Lower lobe of right lung (tissue), 2 donors: Measurements from ENCODE around the gene RALBP1. TPM values are rescaled to one million over a fixed set of nuclear protein-coding genes. Genes with fewer than 3 reads are reported as not detected.
A peak's percentile ranks its signal among the peaks of the same experiment; 100 is the strongest.

Experiments used
- ATAC-seq, 2 donors: fragments of 200-7000 bp; cut with Tn5 transposase; one replicate each; pipeline ENCODE4 v1.9.1; 2020 to 2022; ENCODE audit warnings: mild to moderate bottlenecking in 2 of 2, moderate library complexity in 2 of 2
- DNase-seq: peaks from one replicate; pipeline ENCODE4 v3.0.0-alpha.2; 2020
- H3K27ac ChIP-seq: fragments of 200-600 bp; one replicate; pipeline ENCODE4 v1.8.0; 2022
- H3K27me3 ChIP-seq: fragments of 200-600 bp; one replicate; pipeline ENCODE4 v1.8.0; 2022; ENCODE audit warnings: low read depth
- H3K36me3 ChIP-seq: fragments of 200-600 bp; one replicate; pipeline ENCODE4 v1.8.0; 2022; ENCODE audit warnings: mild to moderate bottlenecking
- H3K4me1 ChIP-seq: fragments of 200-600 bp; one replicate; pipeline ENCODE4 v1.8.0; 2022
- H3K4me3 ChIP-seq: fragments of 200-600 bp; one replicate; pipeline ENCODE4 v1.8.0; 2022; ENCODE audit warnings: mild to moderate bottlenecking
- H3K9me3 ChIP-seq: fragments of 200-600 bp; one replicate; pipeline ENCODE4 v1.8.0; 2022
- intact Hi-C: fragments of 100-400 bp; cut with DNase I; formaldehyde crosslinking; loops from one replicate; pipeline ENCODE4 v1.11.0; 2022
- total RNA-seq: library from RNA; stranded (reverse); fragmentation: NEBNext Ultra II Directional; extraction: Animal tissue kit (Norgen Biotek cat#: 25700); gene quantifications from one replicate; pipeline ENCODE4 v1.2.1, GENCODE V29; 2021
- TF ChIP-seq, protein P1 (sequence below): fragments of 200-600 bp; IDR thresholded peaks from one replicate; pipeline ENCODE4 v1.8.0; 2022; ENCODE audit warnings: antibody characterized with exemption, mild to moderate bottlenecking
- donor health status: DM: no; HTN: yes; CAD: no; lungs with severe emphysema.

RALBP1 gene
- total RNA-seq, 1 donor from 2014 or later = 58.1 TPM

DNA sequence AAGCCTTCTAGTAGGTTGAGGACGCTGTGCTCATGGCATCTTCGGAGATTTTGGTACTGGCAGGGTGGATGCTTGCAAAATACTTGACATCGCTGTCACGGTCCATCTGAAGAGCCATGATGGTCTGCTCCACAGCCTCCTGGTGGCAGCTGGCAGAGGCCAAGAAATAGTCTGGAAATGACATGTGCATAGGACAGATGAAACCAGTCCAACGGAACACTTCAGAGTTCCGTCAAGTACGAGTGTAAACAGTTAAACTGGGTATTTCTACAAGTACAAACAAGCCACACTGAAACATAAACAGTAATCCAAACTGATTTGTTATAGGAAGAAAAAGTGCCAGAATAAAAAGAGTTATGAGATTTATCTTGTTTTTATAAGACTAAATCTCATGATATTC, 72.5 kb downstream of the RALBP1 start:
- Histone ChIP-seq H3K4me3 (no peak overlapping the region), H3K9me3 (no peaks in the 10 kb centered on the region), H3K27me3 (no peaks in the 10 kb centered on the region), H3K27ac (no peak overlapping the region), H3K4me1 (peaks cover 7% of the 10 kb centered on the region), H3K36me3 (peaks cover 81% of the 10 kb centered on the region)
- ATAC-seq (peak; percentile 65 to 68), DNase-seq (no peak)
- intact Hi-C loops = no loop called here
- TF ChIP-seq, protein P1, sequence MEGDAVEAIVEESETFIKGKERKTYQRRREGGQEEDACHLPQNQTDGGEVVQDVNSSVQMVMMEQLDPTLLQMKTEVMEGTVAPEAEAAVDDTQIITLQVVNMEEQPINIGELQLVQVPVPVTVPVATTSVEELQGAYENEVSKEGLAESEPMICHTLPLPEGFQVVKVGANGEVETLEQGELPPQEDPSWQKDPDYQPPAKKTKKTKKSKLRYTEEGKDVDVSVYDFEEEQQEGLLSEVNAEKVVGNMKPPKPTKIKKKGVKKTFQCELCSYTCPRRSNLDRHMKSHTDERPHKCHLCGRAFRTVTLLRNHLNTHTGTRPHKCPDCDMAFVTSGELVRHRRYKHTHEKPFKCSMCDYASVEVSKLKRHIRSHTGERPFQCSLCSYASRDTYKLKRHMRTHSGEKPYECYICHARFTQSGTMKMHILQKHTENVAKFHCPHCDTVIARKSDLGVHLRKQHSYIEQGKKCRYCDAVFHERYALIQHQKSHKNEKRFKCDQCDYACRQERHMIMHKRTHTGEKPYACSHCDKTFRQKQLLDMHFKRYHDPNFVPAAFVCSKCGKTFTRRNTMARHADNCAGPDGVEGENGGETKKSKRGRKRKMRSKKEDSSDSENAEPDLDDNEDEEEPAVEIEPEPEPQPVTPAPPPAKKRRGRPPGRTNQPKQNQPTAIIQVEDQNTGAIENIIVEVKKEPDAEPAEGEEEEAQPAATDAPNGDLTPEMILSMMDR = no peak

DNA sequence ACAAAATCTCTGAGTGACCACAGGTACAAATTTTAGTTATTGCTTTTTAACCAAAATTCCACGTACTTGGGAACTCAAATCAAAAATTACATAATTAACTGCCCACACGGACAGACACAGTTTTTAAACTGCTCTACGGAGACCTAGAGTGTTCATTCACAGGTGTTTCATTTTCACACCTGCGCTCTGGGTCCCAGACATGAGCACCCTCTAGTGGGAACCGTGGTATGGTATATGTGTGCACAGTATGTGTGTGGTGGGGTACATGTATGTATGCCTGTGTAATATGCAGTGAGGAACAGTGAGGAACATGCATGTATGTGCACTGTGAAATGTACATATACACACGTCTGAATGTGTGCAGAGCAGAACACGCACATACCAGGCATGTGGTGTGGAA, 74.1 kb downstream of the RALBP1 start:
- peaks cover 97% of the 10 kb centered on the region for H3K36me3 ChIP-seq
- peak; percentile 11 to 32 for ATAC-seq

DNA sequence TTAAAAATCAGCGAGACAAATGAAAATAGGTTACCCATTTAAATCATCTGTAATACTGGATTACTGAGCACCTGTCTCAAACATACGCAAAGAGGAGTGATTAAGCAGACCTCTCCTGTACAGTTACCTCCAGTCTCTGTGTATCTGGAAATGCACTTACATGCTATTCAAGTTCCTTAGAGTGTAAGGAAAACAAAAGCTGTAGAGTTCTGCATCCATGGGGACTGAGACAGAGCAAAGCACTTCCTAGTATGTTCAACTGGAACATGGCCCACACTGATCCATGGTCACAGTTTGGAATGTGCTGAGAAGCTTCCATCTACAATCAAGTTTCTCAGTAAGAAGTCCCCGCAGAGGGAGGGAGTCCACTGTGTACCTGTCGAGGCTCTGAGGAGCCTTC, 75.1 kb downstream of the RALBP1 start:
- Histone ChIP-seq H3K4me1 (peaks cover 7% of the 10 kb centered on the region), H3K4me3 (no peak overlapping the region), H3K36me3 (peaks cover 100% of the 10 kb centered on the region), H3K27me3 (no peaks in the 10 kb centered on the region), H3K27ac (no peak overlapping the region), H3K9me3 (no peaks in the 10 kb centered on the region)
- ATAC-seq (peak; percentile 72), DNase-seq (no peak)
- intact Hi-C loops = no loop called here
- TF ChIP-seq, protein P1 = no peak

More for the DNA sequence above, 74.1 kb downstream of the RALBP1 start:
- Histone ChIP-seq H3K4me3 (no peak overlapping the region), H3K27me3 (no peaks in the 10 kb centered on the region), H3K9me3 (no peaks in the 10 kb centered on the region), H3K4me1 (peaks cover 7% of the 10 kb centered on the region), H3K27ac (no peak overlapping the region)
- TF ChIP-seq, protein P1 = no peak
- no peak for DNase-seq
- intact Hi-C loops = no loop called here

DNA sequence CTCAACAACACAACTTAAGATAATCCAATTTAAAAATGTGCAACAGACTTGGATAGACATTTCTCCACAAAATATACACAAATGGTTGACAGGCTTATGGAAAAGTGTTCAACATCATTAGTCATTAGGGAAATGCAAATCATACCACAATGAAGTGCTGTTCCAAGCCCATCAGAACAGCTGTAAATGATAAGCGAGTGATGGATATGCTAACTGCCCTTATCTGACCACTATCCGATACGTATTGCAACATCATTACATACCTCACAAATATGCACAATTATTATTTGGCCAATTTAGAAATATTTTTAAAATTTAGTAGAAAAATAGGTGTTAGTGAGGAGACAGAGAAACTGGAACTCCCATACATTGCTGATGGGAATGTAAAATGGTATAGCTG, 76.9 kb downstream of the RALBP1 start:
- Histone ChIP-seq H3K27ac (no peak overlapping the region), H3K9me3 (no peaks in the 10 kb centered on the region), H3K27me3 (no peaks in the 10 kb centered on the region), H3K4me3 (no peak overlapping the region), H3K4me1 (peaks cover 7% of the 10 kb centered on the region), H3K36me3 (peaks cover 100% of the 10 kb centered on the region)
- TF ChIP-seq, protein P1 = no peak
- no peak for ATAC-seq
- no peak for DNase-seq
- intact Hi-C loops = no loop called here

DNA sequence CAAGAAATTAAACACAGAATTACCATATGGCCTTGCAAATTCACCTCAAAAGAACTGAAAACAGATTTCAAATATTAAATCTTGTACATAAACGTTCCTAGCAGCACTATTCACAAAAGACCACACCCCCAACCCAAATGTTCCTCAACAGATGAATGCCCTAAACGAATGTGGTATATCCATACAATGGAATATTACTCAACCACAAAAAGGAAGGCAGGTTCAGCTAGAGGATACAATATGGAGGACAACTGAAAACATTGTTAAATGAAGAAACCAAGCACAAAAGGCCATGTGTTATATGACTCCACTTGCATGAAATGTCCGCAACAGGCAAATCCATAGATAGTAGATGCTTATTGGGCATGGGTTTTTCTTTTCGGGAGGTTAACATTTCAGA, 77.3 kb downstream of the RALBP1 start:
- Histone ChIP-seq H3K4me3 (no peak overlapping the region), H3K27me3 (no peaks in the 10 kb centered on the region), H3K27ac (no peak overlapping the region), H3K36me3 (peaks cover 100% of the 10 kb centered on the region), H3K9me3 (no peaks in the 10 kb centered on the region), H3K4me1 (peaks cover 7% of the 10 kb centered on the region)
- ATAC-seq (no peak), DNase-seq (no peak)
- TF ChIP-seq, protein P1 = no peak
- intact Hi-C loops = no loop called here
